SK-N-SH (cell line): Measurements from ENCODE around the gene TOR4A. TPM values are rescaled to one million over a fixed set of nuclear protein-coding genes. Genes with fewer than 3 reads are reported as not detected.

Source experiments
- CTCF ChIA-PET: fragments of 300-600, 350-600 bp; formaldehyde crosslinking; extraction: SDS; loops from one replicate; lab custom pipeline; 2021; lab: Yijun Ruan, JAX
- POLR2A ChIA-PET: fragments of 350-600 bp; sonication (Branson Sonifier 250); formaldehyde crosslinking; extraction: SDS; loops from one replicate; lab custom pipeline; 2020; ENCODE audit warnings: antibody characterized with exemption, inconsistent platforms; lab: Yijun Ruan, JAX
- DNase-seq: peaks from one replicate; pipeline ENCODE4 v3.0.0; 2012
- H2AFZ ChIP-seq: fragments of 200-600 bp; sonication (generic); 2 replicates; pipeline ENCODE4 v1.8.1; 2016; ENCODE audit warnings: antibody characterized with exemption, mild to moderate bottlenecking, low read depth
- H3F3A ChIP-seq: fragments of 200-600 bp; sonication (generic); replicated peaks from 2 replicates; pipeline ENCODE3; 2016; ENCODE audit warnings: antibody characterized with exemption, mild to moderate bottlenecking; ENCODE audit not compliant: insufficient read depth
- H3K27ac ChIP-seq, 2 experiments: fragments of 200-500 bp in 1 of 2; fragments of 200-600 bp in 1 of 2; sonication (Bioruptor generic) in 1 of 2; sonication (generic), shearing (Covaris generic) in 1 of 2; 2 replicates each; pipeline versions ENCODE4 v1.5.1 to v1.6.1; 2014 to 2016; ENCODE audit warnings: low read depth in 2 of 2, inconsistent platforms in 1 of 2, low read length in 1 of 2, mild to moderate bottlenecking in 1 of 2, mixed read lengths in 1 of 2
- H3K27me3 ChIP-seq: fragments of 200-600 bp; sonication (generic), shearing (Covaris generic); 2 replicates; pipeline ENCODE4 v1.6.1; 2016; ENCODE audit warnings: mixed run types; ENCODE audit not compliant: insufficient read depth
- H3K36me3 ChIP-seq, 2 experiments: fragments of 200-500 bp in 1 of 2; fragments of 200-600 bp in 1 of 2; sonication (Bioruptor generic) in 1 of 2; sonication (generic) in 1 of 2; replicated peaks in 1 of 2; 2 replicates each; pipeline versions ENCODE3 to v1.5.1; 2014 to 2016; ENCODE audit warnings: low read length in 1 of 2, mild to moderate bottlenecking in 1 of 2; ENCODE audit not compliant: insufficient read depth in 2 of 2, control insufficient read depth in 1 of 2
- H3K4me1 ChIP-seq, 2 experiments: fragments of 200-500 bp in 1 of 2; fragments of 200-600 bp in 1 of 2; sonication (Bioruptor generic) in 1 of 2; sonication (generic), shearing (Covaris generic) in 1 of 2; 2 replicates each; pipeline versions ENCODE4 v1.5.1 to v1.6.1; 2014 to 2016; ENCODE audit warnings: low read depth in 1 of 2, low read length in 1 of 2, mixed run types in 1 of 2; ENCODE audit not compliant: insufficient read depth in 2 of 2, control insufficient read depth in 1 of 2
- H3K4me2 ChIP-seq: fragments of 200-600 bp; sonication (generic), shearing (Covaris generic); 2 replicates; pipeline ENCODE4 v1.6.1; 2017; ENCODE audit warnings: mixed run types
- H3K4me3 ChIP-seq, 2 experiments: fragments of 200-500 bp in 1 of 2; fragments of 200-600 bp in 1 of 2; sonication (Bioruptor generic) in 1 of 2; sonication (generic), shearing (Covaris generic) in 1 of 2; 2 replicates each; pipeline versions ENCODE4 v1.5.1 to v1.8.1; 2014 to 2016; ENCODE audit warnings: low read depth in 2 of 2, inconsistent platforms in 1 of 2, low read length in 1 of 2, mild to moderate bottlenecking in 1 of 2, mixed read lengths in 1 of 2, moderate library complexity in 1 of 2
- H3K79me2 ChIP-seq: fragments of 200-600 bp; sonication (generic); 2 replicates; pipeline ENCODE4 v1.8.1; 2017; ENCODE audit warnings: mild to moderate bottlenecking; ENCODE audit not compliant: insufficient read depth
- H3K9ac ChIP-seq: fragments of 200-600 bp; sonication (generic); 2 replicates; pipeline ENCODE4 v1.6.1; 2017; ENCODE audit warnings: mixed run types
- H3K9me2 ChIP-seq: fragments of 200-600 bp; sonication (generic); 2 replicates; pipeline ENCODE4 v1.6.1; 2017; ENCODE audit warnings: mixed run types
- H3K9me3 ChIP-seq: fragments of 200-600 bp; sonication (generic); 2 replicates; pipeline ENCODE4 v1.6.1; 2017; ENCODE audit warnings: mixed run types, mild to moderate bottlenecking, moderate library complexity
- H4K20me1 ChIP-seq: fragments of 200-600 bp; sonication (generic); 2 replicates; pipeline ENCODE4 v1.6.1; 2017; ENCODE audit warnings: mild to moderate bottlenecking, mixed run types; ENCODE audit not compliant: insufficient read depth
- CTCF ChIP-seq: fragments of 200-600 bp; sonication (generic); IDR thresholded peaks from 2 replicates; pipeline ENCODE4 v1.6.1; 2017; ENCODE audit warnings: antibody characterized with exemption, mild to moderate bottlenecking, moderate library complexity
- EP300 ChIP-seq, 2 experiments: IDR thresholded peaks; 2 replicates each; pipeline versions ENCODE4 v1.4.0 to v1.6.1; 2012; ENCODE audit warnings: borderline replicate concordance in 1 of 2, low read depth in 1 of 2, low read length in 1 of 2
- FOXJ3 ChIP-seq: sonication (generic); formaldehyde crosslinking; IDR thresholded peaks from 2 replicates; pipeline ENCODE4 v1.5.1; 2020; ENCODE audit warnings: mild to moderate bottlenecking, missing genetic modification reagents
- GABPA ChIP-seq: IDR thresholded peaks from 2 replicates; pipeline ENCODE4 v1.4.0; 2012; ENCODE audit warnings: low read depth, mild to moderate bottlenecking
- GATA2 ChIP-seq: sonication (generic); formaldehyde crosslinking; IDR thresholded peaks from 2 replicates; pipeline ENCODE4 v1.5.0; 2020; ENCODE audit warnings: mild to moderate bottlenecking, missing genetic modification reagents
- IRF3 ChIP-seq: fragments of 150-350 bp; IDR thresholded peaks from 2 replicates; pipeline ENCODE4 v1.6.1; 2016; ENCODE audit warnings: mild to moderate bottlenecking, low read depth, low read length
- NFIC ChIP-seq: IDR thresholded peaks from 2 replicates; pipeline ENCODE4 v1.4.0; 2012; ENCODE audit warnings: borderline replicate concordance
- PBX3 ChIP-seq: IDR thresholded peaks from 2 replicates; pipeline ENCODE4; 2012
- RFX5 ChIP-seq: IDR thresholded peaks from 2 replicates; pipeline ENCODE4 v1.6.1; 2012; ENCODE audit warnings: mild to moderate bottlenecking, improper control_type of control experiment, low read length
- SIN3A ChIP-seq: IDR thresholded peaks from 2 replicates; pipeline ENCODE4 v1.6.1; 2012; ENCODE audit warnings: low read depth, mild to moderate bottlenecking, low read length, moderate library complexity, borderline replicate concordance
- SMC3 ChIP-seq: IDR thresholded peaks from 2 replicates; pipeline ENCODE4 v1.6.1; 2012; ENCODE audit warnings: low read depth, low read length, improper control_type of control experiment
- USF2 ChIP-seq: fragments of 150-350 bp; IDR thresholded peaks from 2 replicates; pipeline ENCODE4 v1.6.1; 2017; ENCODE audit warnings: antibody characterized with exemption, low read length, low read depth, borderline replicate concordance
- WGBS: methylation state at CpG from one replicate; pipeline ENCODE4 v1.1.6; 2017; ENCODE audit warnings: low lambda C conversion rate; 5-methylcytosine and 5-hydroxymethylcytosine counted together
- polyA plus RNA-seq, 3 experiments: library from polyadenylated mRNA; depleted of rRNA; stranded (reverse); fragments of >200 nt; gene quantifications; 2 replicates each; pipeline ENCODE4 v1.2.3, GENCODE V29; 2012

The TOR4A gene
- polyA plus RNA-seq, 1 of the 3 experiments (the other 2 are of a cell fraction): 0.81 TPM

- no peak overlapping the region for H3K9ac ChIP-seq
Observed at GRCh38 chr9:137310189-137311052, 32.9 kb downstream of the TOR4A start.

GRCh38 chr9:137311171-137311985, 33.9 kb downstream of the TOR4A start:
- no peak overlapping the region for H2AFZ ChIP-seq
- H3K4me1 ChIP-seq: peaks cover 0 to 3% of the 10 kb centered on the region in 2 experiments; a peak in 1 of 4 replicates
- no peaks in the 10 kb centered on the region for H3K36me3 ChIP-seq
- H4K20me1 ChIP-seq: no peaks in the 10 kb centered on the region
- no peaks in the 10 kb centered on the region for H3K9me2 ChIP-seq
- 80% methylated on average over 22 of the region's 27 CpGs for WGBS
- POLR2A ChIA-PET: no interaction called here
- no peak overlapping the region for H3K4me3 ChIP-seq
- H3K9ac ChIP-seq: no peak overlapping the region
- no peaks in the 10 kb centered on the region for H3K79me2 ChIP-seq
- no peak overlapping the region for H3K4me2 ChIP-seq
- peak; percentile 41 for DNase-seq
- no peaks in the 10 kb centered on the region for H3F3A ChIP-seq
- no peaks in the 10 kb centered on the region for H3K27me3 ChIP-seq
- CTCF ChIA-PET: interaction anchor here (1.1 to 2.2 kb wide), 3 partner anchors 9 to 111 kb away, joined by 3 to 9 read pairs (median 4); partner anchors contain the start of genes EXD3 and NRARP
- H3K27ac ChIP-seq: no peak overlapping the region
- H3K9me3 ChIP-seq: no peaks in the 10 kb centered on the region
- TF ChIP-seq RFX5 (no peak), CTCF (no peak), GABPA (no peak), EP300 (IDR thresholded peaks at IDR 0.05; ENCODE audit: borderline replicate concordance in 1 of 2, low read depth in 1 of 2, low read length in 1 of 2) (no peak), USF2 (no peak), PBX3 (no peak), FOXJ3 (no peak), SMC3 (no peak), IRF3 (no peak), NFIC (no peak), SIN3A (no peak)

More at GRCh38 chr9:137310189-137311052, 32.9 kb downstream of the TOR4A start:
- DNase-seq: peak; percentile 36
- Histone ChIP-seq H3K4me1 (peaks cover 0 to 4% of the 10 kb centered on the region in 2 experiments; a peak in 1 of 4 replicates), H3K79me2 (no peaks in the 10 kb centered on the region), H3K27ac (no peak overlapping the region), H3K36me3 (no peaks in the 10 kb centered on the region), H3K9me2 (no peaks in the 10 kb centered on the region), H3K4me3 (no peak overlapping the region), H3F3A (no peaks in the 10 kb centered on the region), H3K27me3 (no peaks in the 10 kb centered on the region), H2AFZ (no peak overlapping the region), H3K9me3 (no peaks in the 10 kb centered on the region), H3K4me2 (no peak overlapping the region), H4K20me1 (no peaks in the 10 kb centered on the region)
- TF ChIP-seq GATA2 (CRISPR knock-in tag): no peak
- ChIA-PET POLR2A (interaction anchor here (1.2 kb wide), 1 partner anchor 77 kb away, joined by 3 read pairs; no protein-coding TSS in a partner anchor), CTCF (interaction anchor here (1.1 to 1.4 kb wide), 2 partner anchors 9 to 112 kb away, joined by 3 to 4 read pairs; partner anchors contain the start of genes EXD3 and NRARP)
- 88% methylated on average over 11 of the region's 20 CpGs for WGBS
